GM12874 (cell line): ENCODE results near the gene CHGA.

ENCODE experiments used
- TF ChIP-seq, protein P1 (sequence below): IDR thresholded peaks from 2 replicates; pipeline ENCODE4 v1.5.1; 2011; ENCODE audit warnings: low read depth, mild to moderate bottlenecking, control low read depth, low read length, moderate library complexity; ENCODE audit not compliant: insufficient read depth

CHGA gene

DNA sequence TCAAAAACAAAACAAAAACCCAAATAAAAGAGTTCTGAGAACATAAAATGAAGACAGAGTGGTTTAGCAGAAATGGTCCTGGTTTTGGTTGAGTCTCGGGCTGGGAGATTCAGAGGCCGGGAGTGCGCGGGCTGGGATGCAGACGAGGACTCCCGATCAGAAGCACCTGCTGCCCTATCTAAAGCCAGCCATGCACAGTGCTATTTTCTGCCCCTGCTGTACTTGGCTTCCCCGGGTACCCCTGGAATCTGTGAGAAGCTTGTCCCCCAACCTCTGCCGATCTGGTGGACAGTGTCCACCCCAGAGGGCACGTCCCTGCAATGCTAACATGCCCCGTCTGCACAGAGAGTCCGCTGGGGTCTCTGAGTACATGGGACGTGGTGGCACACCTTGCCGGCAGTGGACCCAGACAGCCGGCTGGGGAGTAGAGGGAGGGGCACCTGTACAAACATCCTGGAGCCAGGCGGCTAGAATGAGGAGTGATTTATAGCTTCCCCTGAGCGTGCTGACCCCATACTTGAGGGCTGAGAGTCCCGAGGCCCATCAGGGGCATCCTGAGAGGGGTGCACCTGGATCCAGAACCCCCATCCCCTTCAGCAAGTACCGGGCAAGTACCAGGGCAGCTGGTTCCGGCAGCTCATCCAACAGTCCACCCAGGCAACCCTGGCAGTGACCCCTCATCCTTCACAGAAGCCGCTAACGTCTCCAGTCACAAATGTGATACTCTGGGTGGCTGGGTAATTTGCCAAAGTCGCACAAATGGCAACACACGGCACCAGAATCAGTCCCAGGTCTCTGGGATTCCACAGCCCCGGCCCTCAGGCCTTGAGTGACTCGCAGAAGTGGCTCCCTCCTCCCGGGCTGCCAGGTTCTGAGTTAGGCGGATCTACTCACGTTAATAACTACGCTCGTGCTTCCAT lies 37.1 kb downstream of the CHGA start:
- TF ChIP-seq, protein P1, sequence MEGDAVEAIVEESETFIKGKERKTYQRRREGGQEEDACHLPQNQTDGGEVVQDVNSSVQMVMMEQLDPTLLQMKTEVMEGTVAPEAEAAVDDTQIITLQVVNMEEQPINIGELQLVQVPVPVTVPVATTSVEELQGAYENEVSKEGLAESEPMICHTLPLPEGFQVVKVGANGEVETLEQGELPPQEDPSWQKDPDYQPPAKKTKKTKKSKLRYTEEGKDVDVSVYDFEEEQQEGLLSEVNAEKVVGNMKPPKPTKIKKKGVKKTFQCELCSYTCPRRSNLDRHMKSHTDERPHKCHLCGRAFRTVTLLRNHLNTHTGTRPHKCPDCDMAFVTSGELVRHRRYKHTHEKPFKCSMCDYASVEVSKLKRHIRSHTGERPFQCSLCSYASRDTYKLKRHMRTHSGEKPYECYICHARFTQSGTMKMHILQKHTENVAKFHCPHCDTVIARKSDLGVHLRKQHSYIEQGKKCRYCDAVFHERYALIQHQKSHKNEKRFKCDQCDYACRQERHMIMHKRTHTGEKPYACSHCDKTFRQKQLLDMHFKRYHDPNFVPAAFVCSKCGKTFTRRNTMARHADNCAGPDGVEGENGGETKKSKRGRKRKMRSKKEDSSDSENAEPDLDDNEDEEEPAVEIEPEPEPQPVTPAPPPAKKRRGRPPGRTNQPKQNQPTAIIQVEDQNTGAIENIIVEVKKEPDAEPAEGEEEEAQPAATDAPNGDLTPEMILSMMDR = no peak

DNA sequence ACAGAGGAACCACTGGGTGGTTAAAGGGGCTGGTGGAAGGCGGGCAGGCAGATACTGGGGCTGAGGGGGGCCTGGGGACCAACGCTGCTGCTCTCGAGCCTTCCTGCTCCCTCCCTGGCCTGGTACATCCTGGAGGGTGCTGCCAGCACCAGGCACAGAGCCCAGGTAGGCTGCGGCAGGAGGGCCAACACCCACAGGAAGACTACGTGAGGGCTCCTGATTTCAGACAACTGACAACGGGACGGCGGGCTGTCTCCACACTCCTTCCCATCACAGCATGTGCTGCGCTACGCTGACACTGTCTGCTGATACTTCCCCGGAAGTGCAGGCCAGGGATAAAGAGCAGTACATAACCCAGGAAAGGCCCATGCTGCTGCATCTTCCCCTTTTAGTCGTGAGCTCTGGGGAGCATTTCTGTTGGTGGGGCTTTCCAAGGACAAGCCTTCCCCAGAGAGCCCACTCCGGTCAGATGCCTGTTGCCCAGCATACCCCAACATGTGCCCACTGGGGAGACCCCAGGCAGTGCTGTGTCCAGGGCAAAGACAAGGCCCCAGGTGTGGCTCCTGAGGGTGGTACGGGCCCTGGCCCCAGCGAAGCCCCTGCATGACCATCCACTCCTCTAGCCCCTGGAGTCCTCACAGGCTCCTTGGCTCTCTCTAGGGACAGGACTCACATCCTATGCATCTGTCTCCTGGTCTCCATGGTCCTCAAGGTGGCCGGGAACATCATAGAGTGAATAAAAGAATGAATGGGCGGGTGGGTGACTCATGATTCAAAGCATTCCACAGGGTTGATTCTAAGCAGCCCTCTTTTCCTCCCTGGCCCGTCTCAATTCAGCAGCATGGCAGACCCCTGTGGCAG lies 38.0 kb downstream of the CHGA start:
- TF ChIP-seq, protein P1 = no peak

DNA sequence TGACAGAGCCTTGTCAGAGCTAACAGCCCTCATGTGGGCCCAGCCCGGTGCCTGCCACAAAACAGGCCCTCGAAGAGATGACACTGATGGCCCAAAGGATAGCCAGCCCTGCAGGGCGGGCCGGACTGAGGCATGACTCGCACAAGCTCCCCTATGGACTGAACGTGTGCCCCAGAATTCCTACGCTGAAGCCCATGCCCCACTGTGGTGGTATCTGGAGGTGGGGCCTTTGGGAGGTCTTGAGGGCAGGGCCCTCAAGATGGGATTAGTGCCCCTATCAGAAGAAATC lies 38.6 kb downstream of the CHGA start:
- TF ChIP-seq, protein P1 = no peak

DNA sequence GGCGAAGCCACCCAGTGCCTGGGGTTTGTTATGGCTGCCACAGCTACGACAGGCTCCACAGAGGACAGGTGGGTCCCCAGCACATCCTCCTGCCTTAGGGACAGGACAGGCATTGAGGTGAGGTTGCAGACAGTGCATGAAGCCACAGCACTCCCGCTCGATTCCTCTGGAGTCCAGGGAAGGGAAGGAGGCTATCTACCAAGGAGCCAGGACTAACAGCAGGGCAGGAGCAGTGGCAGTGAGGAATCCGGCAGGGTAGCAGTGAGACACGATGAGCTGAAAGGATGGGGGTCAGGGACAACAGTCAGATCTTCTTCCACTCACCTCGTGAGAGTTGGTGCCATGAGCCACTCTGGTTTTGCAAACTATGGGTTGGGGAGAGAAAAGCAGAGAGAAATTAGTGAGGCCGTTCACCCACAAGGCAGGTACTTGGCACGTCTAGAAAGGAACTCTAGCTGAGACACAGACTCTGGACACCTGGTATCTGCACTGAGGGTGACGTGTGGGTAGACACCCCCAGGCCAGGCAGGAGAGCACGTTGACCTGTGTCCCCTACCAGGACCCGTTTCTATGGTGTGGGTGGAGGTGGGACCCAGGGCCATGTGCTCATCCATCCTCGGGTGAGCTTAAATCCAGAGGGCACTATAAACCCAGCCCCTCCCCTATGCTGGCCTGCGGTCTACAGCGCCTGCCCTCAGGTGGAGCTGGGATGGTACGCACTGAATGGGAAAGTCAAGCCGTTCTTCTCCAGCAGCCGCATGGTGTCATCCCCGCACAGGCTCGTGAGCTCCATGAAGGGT lies 39.3 kb downstream of the CHGA start:
- TF ChIP-seq, protein P1 = no peak

DNA sequence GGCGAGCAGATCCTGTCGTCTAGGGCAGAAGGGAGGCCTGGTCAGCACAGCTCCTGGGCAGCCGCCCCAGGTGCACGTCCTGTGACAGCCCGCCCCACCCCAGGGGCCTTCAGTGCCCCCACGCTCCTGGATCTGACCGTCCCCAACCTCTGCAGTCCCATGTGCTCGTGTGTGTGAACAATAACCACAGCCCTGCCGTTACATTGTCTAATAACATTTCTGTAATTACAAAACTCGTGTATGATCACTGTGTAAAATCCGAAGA lies 39.8 kb downstream of the CHGA start:
- TF ChIP-seq, protein P1 = no peak

DNA sequence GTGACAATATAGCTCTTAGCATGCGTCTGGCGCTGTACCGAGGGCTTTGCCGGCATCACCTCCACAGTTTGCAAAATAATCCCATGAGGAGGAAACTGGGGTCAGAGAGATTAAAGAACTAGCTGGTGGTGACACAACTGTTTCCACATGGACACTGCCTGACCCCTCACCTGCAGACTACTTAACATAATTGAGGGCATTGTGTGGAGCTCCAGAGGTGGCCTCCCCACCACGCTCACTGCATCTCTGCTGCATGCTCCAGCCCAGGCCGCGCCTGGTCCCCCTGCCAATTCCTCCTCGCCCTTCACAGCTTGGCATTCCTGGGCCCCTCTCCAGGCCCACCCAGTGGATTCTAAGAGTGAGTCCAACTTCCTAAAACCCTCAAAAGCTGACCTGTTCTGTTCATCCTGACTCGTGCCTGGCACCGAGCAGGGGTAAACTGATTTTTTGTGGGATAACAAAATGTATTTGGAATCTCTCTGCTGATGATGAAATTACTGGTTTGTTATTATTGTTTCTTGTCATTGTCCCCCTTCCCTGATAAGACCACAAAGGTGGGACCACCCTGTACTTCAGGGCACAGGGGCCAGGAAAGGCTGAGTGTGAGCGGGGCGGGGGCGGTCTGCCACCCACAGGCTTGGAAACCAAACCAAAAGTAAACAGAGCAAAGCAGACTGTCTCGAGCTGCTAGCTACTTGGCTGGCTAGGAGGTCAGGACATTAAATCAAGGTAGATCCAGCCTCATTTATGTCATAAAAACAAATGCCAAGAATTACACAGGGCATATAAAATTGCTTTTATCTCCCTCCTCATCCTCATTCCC lies 40.6 kb downstream of the CHGA start:
- TF ChIP-seq, protein P1 = no peak
